Vagina (tissue), 2 donors: ENCODE results near the gene TXNRD2.

Experiments
- CTCF ChIP-seq, 3 experiments: fragments of 450-650 bp in 2 of 3; fragments of 200-600 bp in 1 of 3; sonication (generic) in 1 of 3; IDR thresholded peaks; one replicate each; pipeline ENCODE4 v1.5.1; 2017 to 2019; ENCODE audit warnings: antibody characterized with exemption in 3 of 3, mild to moderate bottlenecking in 2 of 3, moderate library complexity in 2 of 3
- POLR2A ChIP-seq, 2 donors: fragments of 450-650 bp; IDR thresholded peaks; one replicate each; pipeline ENCODE4 v1.6.1; 2017; ENCODE audit warnings: antibody characterized with exemption in 2 of 2, mild to moderate bottlenecking in 2 of 2, moderate library complexity in 2 of 2
- POLR2AphosphoS5 ChIP-seq, 2 donors: sonication (generic); formaldehyde crosslinking; IDR thresholded peaks; one replicate each; pipeline ENCODE4 v1.9.0; 2017; ENCODE audit warnings: antibody characterized with exemption in 2 of 2, mild to moderate bottlenecking in 2 of 2, low read depth in 1 of 2; ENCODE audit not compliant: insufficient read depth in 1 of 2

- no peak for TF ChIP-seq CTCF (IDR thresholded peaks at IDR 0.05)
- TF ChIP-seq POLR2AphosphoS5 (IDR thresholded peaks at IDR 0.05; ENCODE audit: insufficient read depth in 1 of 2, low read depth in 1 of 2), result no peak
- TF ChIP-seq POLR2A (IDR thresholded peaks at IDR 0.05), result no peak
Observed at GRCh38 chr22:19895160-19895849, 46.3 kb downstream of the TXNRD2 start.
